ENCODE results near the gene RIC1.

- TF ChIP-seq POLR2AphosphoS5 (IDR thresholded peaks at IDR 0.05), result no peak
- no peak for TF ChIP-seq CTCF (IDR thresholded peaks at IDR 0.05)
Observed at GRCh38 chr9:5596173-5596572, 32.7 kb upstream of the RIC1 start.

Data from prostate gland (tissue), 2 donors.